Activated CD4-positive, alpha-beta T cell treated with anti-CD3 and anti-CD28 coated beads for 24 hours (primary cell): ENCODE data around the gene TUBGCP6.
"Not testable (repeated sequence)": the region's sequence is repeated elsewhere in the genome, so short reads cannot be mapped to it uniquely, and the experiment has no call there.

Experiments used
- DNase-seq, 2 donors: peaks; one replicate each; pipeline ENCODE4 v3.0.0-alpha.2; 2020; ENCODE audit warnings: low read depth in 2 of 2

TUBGCP6 gene

DNA sequence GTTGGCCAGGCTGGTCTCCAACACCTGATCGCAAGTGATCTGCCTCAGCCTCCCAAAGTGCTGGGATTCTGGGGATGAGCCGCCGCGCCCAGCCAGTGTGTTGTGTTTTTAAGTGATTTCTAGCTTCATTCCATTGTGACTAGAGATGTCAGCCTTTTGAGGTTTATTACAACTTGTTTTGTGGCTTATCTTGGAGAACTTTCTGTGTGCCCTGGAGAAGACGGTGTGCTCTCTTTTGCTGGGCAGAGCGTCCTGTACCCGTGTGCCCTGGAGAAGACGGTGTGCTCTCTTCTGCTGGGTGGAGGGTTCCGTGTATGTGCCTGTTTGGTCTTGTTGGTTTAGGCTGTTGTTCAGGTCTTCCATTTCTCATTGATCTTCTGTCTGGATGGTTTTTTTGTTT is 31.6 kb downstream of the TUBGCP6 start:
- no peak for DNase-seq

GRCh38 chr22:50211147-50211546 is 33.7 kb downstream of the TUBGCP6 start:
- no peak for DNase-seq

DNA sequence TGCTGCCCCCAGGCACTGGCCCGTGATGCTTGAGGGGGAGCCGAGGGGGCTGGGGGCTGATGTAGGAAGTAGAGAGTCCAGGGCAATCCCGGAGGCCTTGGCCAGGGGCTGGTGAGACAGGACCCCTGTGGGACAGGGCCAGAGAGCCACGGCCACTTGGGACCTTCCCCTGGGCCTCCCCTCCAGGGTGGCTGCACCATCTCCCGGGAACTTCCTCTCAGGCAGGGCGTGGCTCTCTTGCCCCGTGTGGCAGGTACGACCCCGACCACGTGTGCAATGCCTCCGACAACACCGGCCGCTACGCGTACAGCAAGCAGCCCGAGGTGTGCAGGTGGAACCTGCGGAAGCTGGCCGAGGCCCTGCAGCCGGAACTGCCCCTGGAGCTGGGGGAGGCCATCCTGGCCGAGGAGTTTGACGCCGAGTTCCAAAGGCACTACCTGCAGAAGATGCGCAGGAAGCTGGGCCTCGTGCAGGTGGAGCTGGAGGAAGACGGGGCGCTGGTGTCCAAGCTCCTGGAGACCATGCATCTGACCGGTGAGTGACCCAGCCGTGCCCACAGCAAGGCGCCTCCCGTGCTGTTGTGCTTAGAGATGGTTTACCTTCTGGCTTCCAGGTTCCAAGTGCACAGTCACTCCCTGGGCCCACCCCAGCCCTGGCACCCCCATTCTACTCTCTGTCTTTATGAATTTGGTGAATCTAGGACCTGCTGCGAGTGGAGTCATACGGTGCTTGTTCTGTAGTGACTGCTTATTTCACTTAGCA is 34.3 kb downstream of the TUBGCP6 start:
- no peak for DNase-seq

GRCh38 chr22:50209893-50210292 is 34.9 kb downstream of the TUBGCP6 start:
- DNase-seq, result peak; percentile 53 to 58

DNA sequence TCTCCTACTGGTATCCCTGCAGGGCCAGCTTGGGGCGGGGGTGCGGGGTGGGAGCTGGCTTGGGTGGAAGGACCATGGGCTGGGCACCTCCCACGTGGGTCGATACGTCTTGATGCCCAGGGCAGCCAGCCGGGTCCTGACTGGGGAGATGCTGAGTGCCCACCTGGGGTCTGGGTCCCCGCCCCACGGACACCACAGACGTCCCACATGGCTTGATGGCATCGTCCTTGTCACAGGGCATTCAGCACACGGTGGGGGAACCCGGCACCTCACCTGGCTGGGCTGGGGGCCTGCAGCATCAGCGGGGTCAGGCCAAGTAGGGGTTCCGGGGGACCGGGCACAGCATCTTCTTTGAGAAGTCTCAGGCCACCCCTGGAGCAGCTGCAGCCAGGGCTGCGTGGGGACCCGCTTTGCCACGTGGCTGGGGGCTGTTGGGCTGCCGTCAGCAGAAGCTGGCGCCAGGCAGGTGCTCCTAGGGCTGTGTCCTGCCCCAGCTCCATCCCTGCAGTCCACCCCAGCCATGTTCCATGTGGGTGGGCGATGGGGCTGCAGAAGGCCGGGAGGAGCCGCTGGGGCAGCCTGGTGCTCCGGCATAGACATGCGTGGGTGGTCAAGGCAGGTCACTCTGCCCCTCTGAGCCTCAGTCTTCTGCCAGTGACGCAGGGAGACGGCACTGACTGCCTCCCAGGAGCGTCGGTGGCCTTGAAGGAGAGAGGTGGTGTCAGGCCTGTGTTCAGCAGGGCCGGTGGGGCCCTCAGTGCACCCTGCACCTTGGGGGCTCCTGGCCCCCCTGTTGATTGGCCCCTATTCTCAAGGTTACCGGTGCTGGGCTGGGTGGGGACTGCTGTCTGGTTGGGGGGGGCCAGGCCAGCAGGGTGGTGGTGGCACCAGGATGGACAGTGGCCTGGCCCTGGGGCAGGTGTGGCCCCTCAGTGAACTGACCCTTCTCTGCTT is 35.6 kb downstream of the TUBGCP6 start:
- no peak for DNase-seq

- no peak for DNase-seq
Observed at GRCh38 chr22:50208430-50208938, 36.3 kb downstream of the TUBGCP6 start.

DNA sequence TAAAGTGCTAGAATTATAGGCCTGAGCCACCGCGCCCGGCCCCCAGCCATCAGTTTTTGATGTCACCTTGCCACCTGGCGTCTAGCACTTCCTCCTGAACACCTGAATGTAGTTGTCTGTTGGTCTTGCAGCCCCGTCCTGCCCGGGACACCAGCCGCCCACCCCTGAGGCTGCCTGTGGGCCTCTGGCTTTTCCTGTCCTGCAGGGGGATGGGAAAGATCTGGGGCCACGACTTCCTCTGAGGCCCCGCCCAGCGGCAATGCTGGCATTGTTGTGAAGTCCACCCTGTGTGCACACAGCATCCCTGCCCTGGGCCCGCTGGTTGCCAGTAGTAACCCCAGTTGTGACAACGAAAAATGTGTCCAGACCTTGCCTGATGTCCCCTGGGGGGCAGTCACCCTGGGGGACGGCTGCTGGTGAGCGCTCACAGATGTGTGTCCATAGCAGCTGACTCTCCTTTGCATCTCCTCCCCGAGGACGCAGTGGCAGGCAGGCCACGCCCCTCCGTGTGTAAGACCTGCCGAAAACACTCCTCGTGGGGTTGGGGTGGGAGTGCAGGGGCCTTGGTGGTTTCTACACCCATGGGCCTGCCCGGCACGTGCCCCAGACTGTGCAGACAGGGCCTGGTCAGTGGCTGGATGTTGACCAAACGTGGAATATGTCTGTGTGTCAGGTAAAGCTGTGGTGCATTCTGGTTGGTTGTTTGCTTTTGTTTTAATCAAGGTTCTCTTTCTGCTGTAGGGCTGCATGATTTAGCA is 37.3 kb downstream of the TUBGCP6 start:
- DNase-seq, result no peak

DNA sequence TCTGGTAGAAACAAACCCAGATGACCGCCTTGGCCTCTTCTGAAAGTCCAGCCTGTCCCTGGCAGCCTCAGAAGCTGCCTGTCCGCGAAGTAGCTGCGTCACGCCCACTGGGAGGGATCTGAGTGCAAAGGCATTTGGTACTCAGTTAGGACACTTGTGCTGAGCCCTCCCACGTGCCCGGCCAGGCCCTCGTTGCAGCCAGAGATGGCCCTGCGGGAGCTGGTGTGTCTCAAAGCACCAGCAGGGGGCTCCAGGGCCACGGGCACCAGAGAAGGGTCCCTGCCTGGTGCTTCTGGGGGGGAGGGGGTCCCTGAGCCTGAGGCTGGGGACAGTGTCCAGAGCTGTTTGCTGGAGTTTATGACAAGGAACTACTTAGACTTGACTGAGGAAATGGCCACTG is 38.2 kb downstream of the TUBGCP6 start:
- DNase-seq, result no peak

DNA sequence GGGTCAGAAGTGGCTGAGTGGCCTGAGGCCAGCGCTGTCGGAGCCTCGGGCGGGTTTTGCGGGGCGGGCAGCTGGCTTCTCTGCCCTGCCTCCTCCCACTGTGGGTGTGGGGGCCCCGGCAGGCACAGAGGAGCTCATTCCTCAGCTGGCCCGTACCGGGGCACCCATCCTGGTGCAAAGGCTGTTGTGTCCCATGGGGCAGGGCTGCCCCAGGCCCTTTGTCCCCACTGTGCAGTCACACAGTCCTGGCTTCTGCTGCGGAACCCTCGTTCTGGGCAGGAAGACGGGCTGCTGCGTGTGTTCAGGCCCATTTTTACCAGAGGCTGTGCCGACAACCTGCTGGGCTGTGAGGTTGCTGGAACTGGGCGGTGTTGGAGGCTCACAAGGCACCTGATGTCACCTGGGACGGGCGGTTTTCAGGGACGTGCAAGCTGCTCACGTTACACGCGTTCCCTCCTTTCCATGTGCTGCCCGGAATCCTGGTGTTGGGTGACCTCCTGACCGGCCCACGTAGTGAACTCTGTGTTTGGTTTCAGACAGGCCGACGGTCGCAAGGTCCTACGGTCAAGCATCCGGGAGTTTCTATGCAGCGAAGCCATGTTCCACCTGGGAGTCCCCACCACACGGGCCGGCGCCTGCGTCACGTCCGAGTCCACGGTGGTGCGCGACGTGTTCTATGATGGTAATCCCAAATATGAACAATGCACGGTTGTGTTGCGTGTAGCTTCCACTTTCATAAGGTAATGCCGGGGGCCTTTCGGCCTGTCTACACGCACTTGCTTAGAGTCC is 38.8 kb downstream of the TUBGCP6 start:
- no peak for DNase-seq

DNA sequence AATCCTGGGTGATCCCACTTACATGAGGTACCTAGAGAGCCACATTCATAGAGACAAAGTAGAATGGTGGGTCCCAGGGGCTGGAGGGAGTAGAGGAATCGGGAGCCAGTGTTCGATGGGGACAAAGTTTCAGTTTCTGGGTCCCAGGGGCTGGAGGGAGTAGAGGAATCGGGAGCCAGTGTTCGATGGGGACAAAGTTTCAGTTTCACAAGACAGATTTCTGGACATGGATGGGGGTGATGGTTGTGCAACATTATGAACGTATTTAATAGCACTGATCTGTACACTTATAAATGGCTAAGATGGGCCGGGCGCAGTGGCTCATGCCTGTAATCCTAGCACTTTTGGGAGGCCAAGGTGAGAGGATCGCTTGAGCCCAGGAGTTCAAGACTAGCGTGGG is 39.8 kb downstream of the TUBGCP6 start:
- not testable (repeated sequence) for DNase-seq

DNA sequence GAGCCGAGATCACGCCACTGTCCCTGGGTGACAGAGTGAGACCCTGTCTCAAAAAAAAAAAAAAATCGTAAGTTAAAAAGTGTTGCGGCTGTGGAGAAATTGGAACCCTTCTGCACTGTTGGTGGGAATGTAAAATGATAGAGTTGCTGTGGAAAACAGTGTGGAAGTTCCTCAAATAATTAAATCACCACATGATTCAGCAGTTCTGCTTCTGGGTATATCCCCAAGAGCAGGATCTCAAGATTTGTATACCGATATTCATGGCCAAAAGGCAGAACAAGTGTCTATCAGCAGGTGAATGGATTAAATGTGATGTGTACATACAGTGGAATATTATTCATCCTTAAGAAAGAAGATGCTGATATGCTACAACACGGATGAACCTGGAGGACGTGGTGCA is 40.3 kb downstream of the TUBGCP6 start:
- no peak for DNase-seq

- no peak for DNase-seq
Observed at GRCh38 chr22:50203288-50203687, 41.5 kb downstream of the TUBGCP6 start.

DNA sequence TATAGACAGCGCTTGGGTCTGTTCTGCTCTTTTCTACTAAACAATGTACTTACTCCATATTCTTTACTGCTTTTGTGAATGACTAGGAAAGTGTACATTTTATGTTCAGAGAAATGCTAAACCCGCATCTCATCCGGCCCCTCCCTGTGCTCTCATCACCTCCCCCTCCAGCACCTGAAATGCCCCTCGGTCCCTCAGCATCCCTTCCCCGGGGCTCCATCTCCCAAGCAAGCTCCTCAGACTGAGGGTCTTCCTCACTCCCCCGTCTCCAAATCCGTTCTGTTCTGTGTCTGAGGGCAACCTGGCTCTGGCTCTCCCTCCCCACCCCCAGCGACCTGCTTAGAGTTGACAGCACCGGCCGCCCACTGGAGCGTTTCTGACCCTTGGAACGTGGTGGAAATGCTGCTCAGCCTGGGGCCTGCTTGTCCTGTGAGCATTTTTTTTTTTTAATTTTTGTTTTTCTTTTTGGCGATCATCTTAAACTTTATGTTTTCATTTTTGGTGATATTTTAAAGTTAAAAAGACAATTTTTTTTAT is 42.6 kb downstream of the TUBGCP6 start:
- no peak for DNase-seq

- no peak for DNase-seq
Observed at GRCh38 chr22:50201191-50202129, 43.4 kb downstream of the TUBGCP6 start.

DNA sequence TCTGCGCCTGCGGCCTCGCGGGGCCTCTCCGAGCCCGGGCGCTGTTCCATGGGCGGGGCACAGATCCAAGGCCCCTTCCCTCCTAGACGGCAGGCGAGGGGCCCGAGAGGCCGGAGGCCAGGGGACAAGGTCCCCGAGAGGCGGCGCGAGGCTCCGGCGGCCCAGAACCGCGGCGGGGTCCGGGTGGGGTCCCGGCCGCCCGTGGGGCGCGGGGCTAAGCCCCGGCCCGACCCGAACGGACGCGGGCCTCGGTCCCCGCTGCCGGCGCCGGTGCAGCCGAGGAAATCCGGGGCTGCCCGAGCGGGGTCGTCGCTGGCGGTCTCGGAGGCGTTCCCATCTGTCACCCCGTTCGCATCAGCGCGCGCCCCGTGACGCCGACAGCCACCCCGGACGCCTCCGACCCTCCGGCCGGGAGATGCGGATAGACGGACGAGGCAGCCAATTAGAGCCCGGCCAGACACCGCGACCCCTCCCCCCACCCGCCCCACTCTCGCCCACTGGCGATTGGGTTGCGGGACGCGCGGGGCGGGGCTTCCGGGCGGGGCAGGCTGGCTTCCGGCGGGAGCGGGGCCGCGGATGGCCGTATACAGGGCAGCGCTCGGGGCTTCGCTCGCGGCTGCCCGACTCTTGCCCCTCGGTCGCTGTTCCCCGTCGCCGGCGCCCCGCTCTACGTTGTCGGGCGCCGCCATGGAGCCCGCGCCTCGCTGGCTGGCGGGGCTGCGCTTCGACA is 44.2 kb downstream of the TUBGCP6 start, which contains the start of gene SELENOO:
TSS of gene SELENOO (plus strand) at position 551 of the 730 bp plus-strand sequence. CDS start at position 577, 26 bp downstream.
- DNase-seq, result peak; percentile 85 to 89

- DNase-seq, result no peak
Observed at GRCh38 chr22:50199829-50200460, 44.9 kb downstream of the TUBGCP6 start.

DNA sequence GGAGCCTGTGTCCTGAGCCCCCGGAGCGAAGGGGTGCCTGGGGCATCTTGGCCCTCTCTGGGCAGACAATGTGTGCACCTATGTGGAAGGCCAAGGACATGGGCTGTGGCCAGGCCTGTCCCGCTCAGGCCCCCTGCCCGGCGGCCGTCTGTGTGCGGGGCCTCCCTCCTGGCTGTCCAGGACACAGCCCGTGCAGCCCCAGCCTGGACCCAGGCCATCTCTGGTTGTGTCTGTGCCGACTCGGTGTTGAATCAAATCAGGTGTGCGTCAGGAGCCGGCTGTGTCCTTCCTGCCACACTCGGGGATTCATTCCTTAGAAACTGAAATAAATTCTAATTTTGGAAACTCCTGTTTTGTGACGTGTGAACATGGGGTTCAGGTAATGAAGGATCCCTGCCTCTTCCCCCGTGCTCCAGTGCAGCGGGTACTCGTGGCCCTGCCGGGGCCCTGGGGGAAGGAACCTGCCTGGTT is 45.5 kb downstream of the TUBGCP6 start:
- no peak for DNase-seq

DNA sequence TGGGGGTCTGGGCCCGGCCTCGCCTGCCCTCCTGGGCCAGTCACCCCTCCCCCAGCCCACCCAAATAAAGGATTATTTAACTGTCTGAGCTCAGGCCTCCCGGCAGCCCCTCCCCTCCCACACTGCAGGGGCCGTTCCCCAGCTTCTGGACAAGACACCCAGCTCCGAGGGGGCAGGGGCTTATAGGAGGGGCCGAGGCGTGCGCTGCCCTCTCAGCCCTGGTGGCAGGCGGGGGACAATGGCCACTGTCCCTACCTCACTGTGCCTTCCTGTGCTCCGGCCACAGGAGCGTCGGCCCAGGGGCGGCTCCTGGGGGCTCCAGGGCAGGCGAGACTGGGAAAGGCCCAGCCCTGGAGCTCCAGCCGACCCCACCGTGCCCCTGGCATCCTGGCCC is 46.2 kb downstream of the TUBGCP6 start:
- no peak for DNase-seq
